RPMI7951 (cell line): ENCODE data around the gene HFE. TPM values are rescaled to one million over a fixed set of nuclear protein-coding genes. Genes with fewer than 3 reads are reported as not detected.
A peak's percentile ranks its signal among the peaks of the same experiment; 100 is the strongest.

Source experiments
- DNase-seq: peaks from one replicate; pipeline ENCODE4 v3.0.0-alpha.2; 2012; ENCODE audit warnings: low read depth
- total RNA-seq: library from RNA; depleted of rRNA; stranded (reverse); fragments of >200 nt; shearing (Covaris generic); gene quantifications from 2 replicates; pipeline ENCODE4 v1.2.3, GENCODE V29; 2014; rRNA removed

HFE gene
- total RNA-seq, 1 experiment from 2014 or later: 12.1 TPM

- no peak for DNase-seq
These were observed 46.5 kb downstream of the HFE start for GRCh38 chr6:26133730-26134129.

DNA sequence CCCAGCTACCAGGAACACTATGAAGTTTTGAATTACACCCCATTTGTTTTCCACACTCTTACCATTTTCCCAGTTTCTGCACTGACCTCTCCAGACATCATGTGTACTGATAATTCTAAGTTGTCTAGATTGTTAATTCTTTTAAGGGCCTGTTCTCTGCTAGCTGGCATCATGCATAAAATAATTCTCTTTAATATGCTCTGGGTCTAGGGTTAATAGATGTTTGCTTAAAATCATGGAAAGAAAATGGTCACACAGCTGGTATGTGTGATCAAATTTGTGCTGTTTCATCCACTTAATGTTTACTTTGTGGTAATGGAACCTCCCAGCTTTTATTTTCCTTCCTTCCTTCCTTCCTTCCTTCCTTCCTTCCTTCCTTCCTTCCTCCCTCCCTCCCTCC lies 49.1 kb downstream of the HFE start:
- DNase-seq: no peak

GRCh38 chr6:26140254-26140966 lies 53.2 kb downstream of the HFE start:
- DNase-seq: peak; percentile 26

GRCh38 chr6:26140967-26141294 lies 53.7 kb downstream of the HFE start:
- DNase-seq: no peak

- DNase-seq: peak; percentile 23
These were observed 54.2 kb downstream of the HFE start for GRCh38 chr6:26141378-26141904.

- no peak for DNase-seq
These were observed 54.8 kb downstream of the HFE start for GRCh38 chr6:26142026-26142425.

Other genes with a start within 250 kb of the HFE start
- not detected in 2 replicates for gene SLC17A3, start 213.2 kb upstream of the HFE start, total RNA-seq
- not detected in 2 replicates for gene SLC17A2, start 156.7 kb upstream of the HFE start, total RNA-seq
- gene TRIM38, start 124.6 kb upstream of the HFE start, total RNA-seq: 7.7 and 9.1 TPM in 2 replicates